HCT116 (cell line): Measurements from ENCODE around the gene CAMK2A.
A peak's percentile ranks its signal among the peaks of the same experiment; 100 is the strongest.

Source experiments
- EZH2phosphoT487 ChIP-seq: fragments of 200-600 bp; IDR thresholded peaks from 2 replicates; pipeline ENCODE4 v1.6.1; 2018; ENCODE audit warnings: antibody characterized with exemption, borderline replicate concordance
- SIN3A ChIP-seq: IDR thresholded peaks from 2 replicates; pipeline ENCODE4 v1.6.1; 2012; ENCODE audit warnings: low read depth
- TF ChIP-seq, protein P1 (sequence below), 3 experiments: fragments of 200-600 bp in 1 of 3; sonication (generic) in 1 of 3; IDR thresholded peaks in 2 of 3; conservative IDR thresholded peaks in 1 of 3; 2 replicates each; pipeline ENCODE4 v1.5.1; 2012 to 2017; ENCODE audit warnings: low read depth in 2 of 3, low read length in 2 of 3, antibody characterized with exemption in 1 of 3, borderline replicate concordance in 1 of 3, control low read depth in 1 of 3, mild to moderate bottlenecking in 1 of 3, mixed read lengths in 1 of 3, mixed run types in 1 of 3, moderate library complexity in 1 of 3; ENCODE audit not compliant: insufficient read depth in 1 of 3

DNA sequence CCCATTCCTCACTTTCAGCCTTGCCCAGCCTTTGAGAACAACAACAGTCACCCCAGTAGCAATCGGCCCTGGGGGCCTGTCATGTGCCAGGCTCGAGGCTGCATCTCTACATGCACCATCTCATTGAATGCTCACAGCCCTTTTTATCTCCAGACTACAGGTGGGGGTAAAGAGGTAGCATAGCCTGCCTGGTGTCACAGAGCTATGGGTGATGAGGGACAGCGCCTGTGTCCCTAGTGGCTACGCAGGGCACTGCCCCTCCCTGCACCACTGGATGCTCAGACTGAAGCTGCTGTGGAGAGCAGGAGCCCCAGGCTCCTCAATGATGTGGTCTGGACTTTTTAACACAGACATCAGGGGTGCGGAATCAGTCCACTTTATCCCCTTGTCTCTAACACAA, 2.8 kb downstream of the CAMK2A start:
- TF ChIP-seq SIN3A (no peak), EZH2phosphoT487 (no peak)
- TF ChIP-seq, protein P1, sequence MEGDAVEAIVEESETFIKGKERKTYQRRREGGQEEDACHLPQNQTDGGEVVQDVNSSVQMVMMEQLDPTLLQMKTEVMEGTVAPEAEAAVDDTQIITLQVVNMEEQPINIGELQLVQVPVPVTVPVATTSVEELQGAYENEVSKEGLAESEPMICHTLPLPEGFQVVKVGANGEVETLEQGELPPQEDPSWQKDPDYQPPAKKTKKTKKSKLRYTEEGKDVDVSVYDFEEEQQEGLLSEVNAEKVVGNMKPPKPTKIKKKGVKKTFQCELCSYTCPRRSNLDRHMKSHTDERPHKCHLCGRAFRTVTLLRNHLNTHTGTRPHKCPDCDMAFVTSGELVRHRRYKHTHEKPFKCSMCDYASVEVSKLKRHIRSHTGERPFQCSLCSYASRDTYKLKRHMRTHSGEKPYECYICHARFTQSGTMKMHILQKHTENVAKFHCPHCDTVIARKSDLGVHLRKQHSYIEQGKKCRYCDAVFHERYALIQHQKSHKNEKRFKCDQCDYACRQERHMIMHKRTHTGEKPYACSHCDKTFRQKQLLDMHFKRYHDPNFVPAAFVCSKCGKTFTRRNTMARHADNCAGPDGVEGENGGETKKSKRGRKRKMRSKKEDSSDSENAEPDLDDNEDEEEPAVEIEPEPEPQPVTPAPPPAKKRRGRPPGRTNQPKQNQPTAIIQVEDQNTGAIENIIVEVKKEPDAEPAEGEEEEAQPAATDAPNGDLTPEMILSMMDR (IDR thresholded peaks at IDR 0.05 in 2 of 3, conservative IDR thresholded peaks at IDR 0.05 in 1 of 3; ENCODE audit: borderline replicate concordance in 1 of 3, insufficient read depth in 1 of 3, low read depth in 2 of 3, low read length in 2 of 3): peak; percentile 75 to 85 (median 83); a peak in 5 of 6 replicates
